Heart right ventricle (tissue), 16 donors: ENCODE measurements around the gene LPO. TPM values are rescaled to one million over a fixed set of nuclear protein-coding genes. Genes with fewer than 3 reads are reported as not detected.

Experiments used
- ATAC-seq, 8 donors: fragments of 200-7000 bp; cut with Tn5 transposase; one replicate each; pipeline ENCODE4 v1.9.1; 2020; ENCODE audit warnings: mild to moderate bottlenecking in 8 of 8, moderate library complexity in 8 of 8, moderate number of reproducible peaks in 1 of 8
- DNase-seq, 2 donors: peaks; one replicate each; pipeline ENCODE4 v3.0.0-alpha.2; 2020
- H3K27ac ChIP-seq, 10 donors: fragments of 200-600 bp; sonication (generic) in 2 of 10; one replicate each; pipeline versions ENCODE4 v1.5.0 to v1.8.0; 2020 to 2022; ENCODE audit warnings: mild to moderate bottlenecking in 3 of 10
- H3K27me3 ChIP-seq, 7 donors: fragments of 200-600 bp; one replicate each; pipeline ENCODE4 v1.8.0; 2021 to 2022; ENCODE audit warnings: mild to moderate bottlenecking in 2 of 7
- H3K36me3 ChIP-seq, 9 donors: fragments of 200-600 bp; sonication (generic) in 1 of 9; one replicate each; pipeline versions ENCODE4 v1.5.0 to v1.8.0; 2020 to 2022; ENCODE audit warnings: mild to moderate bottlenecking in 2 of 9
- H3K4me1 ChIP-seq, 9 donors: fragments of 200-600 bp; sonication (generic) in 1 of 9; one replicate each; pipeline versions ENCODE4 v1.5.0 to v1.8.0; 2020 to 2022; ENCODE audit warnings: mild to moderate bottlenecking in 4 of 9
- H3K4me3 ChIP-seq, 10 donors: fragments of 200-600 bp; sonication (generic) in 2 of 10; one replicate each; pipeline versions ENCODE4 v1.5.0 to v1.8.0; 2020 to 2022; ENCODE audit warnings: mild to moderate bottlenecking in 7 of 10, moderate library complexity in 2 of 10
- H3K9me3 ChIP-seq, 11 donors: fragments of 200-600 bp in 10 of 11; sonication (generic) in 2 of 11; one replicate each; pipeline versions ENCODE4 v1.5.0 to v1.8.0; 2013 to 2022; ENCODE audit warnings: mild to moderate bottlenecking in 2 of 11, control low read depth in 1 of 11, moderate library complexity in 1 of 11
- CTCF ChIP-seq, 9 donors: fragments of 200-600 bp; sonication (generic) in 2 of 9; IDR thresholded peaks; one replicate each; pipeline versions ENCODE4 v1.5.0 to v1.8.0; 2021 to 2022; ENCODE audit warnings: antibody characterized with exemption in 9 of 9, mild to moderate bottlenecking in 5 of 9, moderate library complexity in 1 of 9
- WGBS, 2 donors: extraction: QIAGEN DNeasy Blood & Tissue Kit; methylation state at CpG; one replicate each; pipeline ENCODE4 v1.1.7; 2013; ENCODE audit warnings: inconsistent platforms in 1 of 2; 5-methylcytosine and 5-hydroxymethylcytosine counted together
- intact Hi-C, 10 donors: fragments of 100-400 bp; cut with DNase I; formaldehyde crosslinking; loops; one replicate each; pipeline versions ENCODE4 v1.11.1 to v1.14.2; 2022
- polyA plus RNA-seq, 2 donors: library from polyadenylated mRNA; stranded (reverse); fragments of 200-250 nt; gene quantifications; one replicate each; pipeline ENCODE4 v1.2.3, GENCODE V29; 2013
- total RNA-seq, 10 donors: library from RNA; stranded (reverse); fragmentation: NEBNext Ultra II Directional in 3 of 10; extraction: Animal tissue kit (Norgen Biotek cat#: 25700) in 3 of 10; gene quantifications; one replicate each; pipeline versions ENCODE4 v1.2.1 to v1.2.4, GENCODE V29; 2021 to 2023
- donor health status: Arrhythmogenic right ventricular cardiomyopathy.
- donor health status: ischemic (EF 13 %, LVEDD 7.1; RV severe dilation, severe dysfunction).
- donor health status: healthy with polysubstance abuse.
- donor health status: DM: no; HTN: yes; CAD: no.
- donor health status: DM: no; HTN: no; CAD: no.
- donor health status: ischemic (EF 25% LVEDD 6.9; RV normal size, moderate dysfunction).
- donor health status: ischemic (EF 25% LVEDD 5.7; RV mildly dilated, moderate dysfunction).
- donor health status: healthy.
- donor health status: DM: yes; HTN: yes; CAD: no.
- donor health status: Ischemic cardiomyopathy.
- donor health status: ischemic (EF 35%, LVEDD 5.7; RV mildly dilated, moderate dysfunction).
- donor health status: nonischemic (EF 11% LVEDD 7.7; RV severe dilation, severe dysfunction).
- donor health status: DM: yes; HTN: yes; CAD: no.
- donor health status: PGD.
- donor health status: ischemic (EF 29% LVEDD 5.4; RV normal size, mild dysfunction).
- donor health status: nonischemic (EF 23%, LVEDD 6.1; RV moderate dilation, normal function).

Gene LPO
- total and polyA plus RNA-seq, 12 donors: not detected

DNA sequence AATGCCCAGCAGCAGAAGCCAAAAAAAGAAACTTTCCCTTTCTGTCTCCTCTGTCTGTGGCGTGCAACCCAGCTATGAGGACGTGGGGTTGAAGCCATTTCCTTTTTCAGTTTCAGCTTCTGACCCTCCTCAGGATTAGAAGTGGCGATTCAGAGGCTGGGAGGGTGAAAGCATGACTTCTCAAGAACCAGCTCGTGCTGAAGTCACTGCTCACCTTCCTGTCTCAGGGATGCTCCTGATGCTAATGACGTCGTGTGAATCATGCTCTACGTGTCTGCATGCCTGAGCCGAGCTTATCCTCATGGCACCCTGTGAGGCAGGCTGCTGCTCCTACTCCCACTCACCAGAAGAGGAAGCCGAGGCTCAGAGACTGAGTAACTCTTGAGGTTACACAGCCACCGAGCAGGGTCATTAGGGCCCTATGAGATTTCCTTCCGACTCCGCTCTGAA lies 5.7 kb upstream of the LPO start:
- intact Hi-C loops: loop anchor here in 1 of 10 donors (10.0 kb wide), 1 partner anchor 62 kb away; no protein-coding TSS in a partner anchor
- no peaks in the 10 kb centered on the region for H3K9me3 ChIP-seq
- no peak for TF ChIP-seq CTCF (IDR thresholded peaks at IDR 0.05)
- ATAC-seq: peak in 5 of 8 donors; percentile 24 to 69 (median 51)
- H3K4me3 ChIP-seq: peak overlapping the region in 1 of 10 donors; percentile 4
- H3K27ac ChIP-seq: peak overlapping the region in 1 of 10 donors; percentile 24
- WGBS, 2 donors: 30 to 33% methylated on average over 12 of the region's 12 CpGs
- DNase-seq: no peak
- peaks cover 0 to 19% (median 0%) of the 10 kb centered on the region in 9 donors for H3K4me1 ChIP-seq
- H3K36me3 ChIP-seq: no peaks in the 10 kb centered on the region
- H3K27me3 ChIP-seq: peaks cover 0 to 82% (median 55%) of the 10 kb centered on the region in 7 donors

GRCh38 chr17:58233543-58233942 lies 4.8 kb upstream of the LPO start:
- 78 to 79% methylated on average over 3 of the region's 3 CpGs for WGBS, 2 donors
- DNase-seq: no peak
- Histone ChIP-seq H3K27ac (no peak overlapping the region), H3K9me3 (no peaks in the 10 kb centered on the region), H3K36me3 (no peaks in the 10 kb centered on the region), H3K4me1 (peaks cover 0 to 19% (median 0%) of the 10 kb centered on the region in 9 donors), H3K27me3 (peaks cover 0 to 80% (median 58%) of the 10 kb centered on the region in 7 donors), H3K4me3 (no peak overlapping the region)
- intact Hi-C loops: loop anchor here in 1 of 10 donors (10.0 kb wide), 1 partner anchor 61 kb away; no protein-coding TSS in a partner anchor
- no peak for TF ChIP-seq CTCF (IDR thresholded peaks at IDR 0.05)
- ATAC-seq: peak in 1 of 8 donors; percentile 34

DNA sequence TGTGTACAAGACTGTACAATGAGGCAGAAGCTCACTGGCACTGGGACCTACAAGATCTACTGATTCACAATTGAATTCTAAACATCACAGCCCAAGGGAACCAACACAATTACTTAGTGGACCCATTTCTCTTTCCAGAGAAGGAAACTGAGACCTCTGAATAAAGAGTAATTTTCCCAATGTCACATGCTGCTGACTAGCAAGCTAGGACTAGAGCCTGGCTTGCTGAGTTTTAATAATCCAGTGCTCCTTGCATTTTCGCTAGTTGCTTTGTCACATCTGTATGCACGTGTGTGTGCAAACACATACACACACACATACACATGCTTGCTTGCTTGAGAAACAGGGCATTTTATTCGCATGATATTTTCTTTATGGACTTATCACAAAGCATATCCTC lies 3.9 kb upstream of the LPO start:
- no peak for TF ChIP-seq CTCF (IDR thresholded peaks at IDR 0.05)
- 82 to 88% methylated on average over 3 of the region's 3 CpGs for WGBS, 2 donors
- H3K9me3 ChIP-seq: no peaks in the 10 kb centered on the region
- no peak overlapping the region for H3K4me3 ChIP-seq
- H3K27me3 ChIP-seq: peaks cover 0 to 80% (median 63%) of the 10 kb centered on the region in 7 donors
- intact Hi-C loops: loop anchor here in 1 of 10 donors (10.0 kb wide), 1 partner anchor 60 kb away; no protein-coding TSS in a partner anchor
- H3K4me1 ChIP-seq: peaks cover 0 to 19% (median 0%) of the 10 kb centered on the region in 9 donors
- DNase-seq (no peak), ATAC-seq (no peak)
- no peaks in the 10 kb centered on the region for H3K36me3 ChIP-seq
- H3K27ac ChIP-seq: no peak overlapping the region

DNA sequence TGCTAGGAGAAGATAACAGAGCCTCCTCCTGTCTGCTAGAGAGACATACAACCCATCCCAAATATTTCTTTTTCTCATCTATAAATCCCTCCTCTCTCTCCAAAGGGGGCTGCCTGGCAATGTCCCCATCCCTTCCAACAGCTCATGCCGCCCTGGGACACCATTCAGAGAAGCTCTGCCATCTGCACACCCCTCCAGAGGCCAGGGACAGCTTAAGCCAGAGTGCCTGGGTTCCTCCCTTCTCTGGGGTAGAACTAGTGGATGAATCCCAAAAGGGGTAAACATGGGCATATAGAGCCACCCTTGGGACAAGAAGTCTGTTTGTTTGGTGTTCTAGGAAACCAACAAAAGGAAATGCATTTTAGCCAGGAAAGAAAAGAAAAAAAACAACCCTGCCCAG lies 2.6 kb upstream of the LPO start:
- peaks cover 0 to 19% (median 0%) of the 10 kb centered on the region in 9 donors for H3K4me1 ChIP-seq
- H3K9me3 ChIP-seq: no peaks in the 10 kb centered on the region
- H3K27me3 ChIP-seq: peaks cover 0 to 80% (median 67%) of the 10 kb centered on the region in 7 donors
- WGBS, 2 donors: 45 to 71% methylated on average over 1 of the region's 1 CpG
- no peak overlapping the region for H3K4me3 ChIP-seq
- no peak overlapping the region for H3K27ac ChIP-seq
- H3K36me3 ChIP-seq: no peaks in the 10 kb centered on the region
- ATAC-seq: no peak
- intact Hi-C loops: loop anchor here in 1 of 10 donors (10.0 kb wide), 1 partner anchor 59 kb away; no protein-coding TSS in a partner anchor
- DNase-seq: no peak
- no peak for TF ChIP-seq CTCF (IDR thresholded peaks at IDR 0.05)
